A549 (cell line): ENCODE measurements around the gene ZNF732.

Source experiments
- CHD2 ChIP-seq: fragments of 150-350 bp; IDR thresholded peaks from 2 replicates; pipeline ENCODE4 v1.6.1; 2014; ENCODE audit warnings: low read length; ENCODE audit not compliant: partially characterized antibody
- CTCF ChIP-seq: fragments of >200 bp; sonication (Bioruptor Twin); formaldehyde crosslinking; IDR thresholded peaks from 3 replicates; pipeline ENCODE4 v1.5.1; 2016
- EP300 ChIP-seq, 2 experiments: fragments of >200 bp; sonication (Bioruptor Twin); formaldehyde crosslinking; IDR thresholded peaks; 2 replicates in 1 of 2; 3 replicates in 1 of 2; pipeline ENCODE4 v1.6.1; 2016 to 2017
- MAZ ChIP-seq: fragments of 150-350 bp; IDR thresholded peaks from 2 replicates; pipeline ENCODE4 v1.6.1; 2014; ENCODE audit warnings: antibody characterized with exemption, low read depth, low read length, borderline replicate concordance
- NR3C1 ChIP-seq: fragments of >200 bp; sonication (Bioruptor Twin); formaldehyde crosslinking; IDR thresholded peaks from 3 replicates; pipeline ENCODE4 v1.6.1; 2017
- PHF8 ChIP-seq: fragments of 200-600 bp; sonication (generic); IDR thresholded peaks from 2 replicates; pipeline ENCODE4 v1.6.1; 2016; ENCODE audit warnings: low read depth, mild to moderate bottlenecking, antibody characterized with exemption, moderate library complexity, borderline replicate concordance
- POLR2A ChIP-seq: IDR thresholded peaks from 2 replicates; pipeline ENCODE4 v1.6.1; 2012; ENCODE audit warnings: mild to moderate bottlenecking, low read length
- ZC3H11A ChIP-seq: fragments of 450-650 bp; IDR thresholded peaks from 2 replicates; pipeline ENCODE4 v1.6.1; 2014; ENCODE audit warnings: antibody characterized with exemption, mild to moderate bottlenecking

DNA sequence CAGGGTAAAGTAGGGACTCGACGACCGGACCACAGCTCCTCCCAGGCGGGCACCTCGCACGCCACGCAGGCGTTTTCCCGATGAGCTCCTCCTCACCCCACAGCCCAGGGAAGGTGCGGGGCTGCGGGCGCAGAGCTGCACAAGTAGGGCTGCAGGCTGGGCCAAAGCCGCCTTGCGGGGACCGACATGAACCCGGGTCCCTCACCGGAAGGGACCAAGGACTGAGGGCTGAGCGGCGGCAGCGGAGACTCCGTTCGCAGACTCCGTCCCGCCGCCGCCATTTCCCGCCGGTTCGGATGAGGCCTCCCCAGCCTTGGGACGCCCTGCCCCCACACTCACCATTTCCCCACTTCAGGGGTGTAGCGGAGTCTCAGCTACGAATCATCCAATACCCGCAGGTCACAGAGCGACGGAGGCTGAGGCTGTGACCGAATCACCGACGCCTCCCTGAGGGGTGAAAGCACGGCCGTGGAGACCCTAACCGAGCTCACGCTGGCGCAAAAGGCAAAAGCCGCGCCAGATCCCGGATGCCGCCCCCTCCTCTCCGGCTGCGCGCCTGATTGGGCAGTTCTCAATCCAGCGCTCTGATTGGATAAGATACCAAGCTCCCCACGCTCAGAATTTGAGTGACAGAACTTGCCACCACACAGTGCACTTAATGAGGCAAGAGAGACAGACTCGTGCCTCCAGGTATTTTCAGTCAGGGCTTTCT lies at the start of gene ZNF732:
- no peak for TF ChIP-seq ZC3H11A
- no peak for TF ChIP-seq POLR2A
- no peak for TF ChIP-seq CTCF
- no peak for TF ChIP-seq MAZ
- no peak for TF ChIP-seq PHF8
- TF ChIP-seq EP300 (IDR thresholded peaks at IDR 0.05), result no peak
- TF ChIP-seq CHD2, result no peak
- no peak for TF ChIP-seq NR3C1
